NCI-H1048 (cell line): ENCODE data around the gene GOLGA8Q.
"Not testable (repeated sequence)": the region's sequence is repeated elsewhere in the genome, so short reads cannot be mapped to it uniquely, and the experiment has no call there.

Source experiments
- DNase-seq: peaks from one replicate; lab custom pipeline; 2025; lab: John Stamatoyannopoulos, UW

GOLGA8Q gene

GRCh38 chr15:30551750-30552149 lies at the start of gene GOLGA8Q:
GOLGA8Q (plus strand) TSS chr15:30552050; CDS start chr15:30552078, 28 bp downstream.
- DNase-seq = not testable (repeated sequence)

- not testable (repeated sequence) for DNase-seq
Observed at GRCh38 chr15:30502904-30503781, 48.7 kb upstream of the GOLGA8Q start.

- DNase-seq = not testable (repeated sequence)
Observed at GRCh38 chr15:30504162-30504843, 47.5 kb upstream of the GOLGA8Q start.

- DNase-seq = not testable (repeated sequence)
Observed at GRCh38 chr15:30514545-30514944, 37.3 kb upstream of the GOLGA8Q start.

- not testable (repeated sequence) for DNase-seq
Observed at GRCh38 chr15:30523453-30524243, 28.2 kb upstream of the GOLGA8Q start.

- DNase-seq = not testable (repeated sequence)
Observed at GRCh38 chr15:30525912-30526311, 25.9 kb upstream of the GOLGA8Q start.

- not testable (repeated sequence) for DNase-seq
Observed at GRCh38 chr15:30529049-30529448, 22.8 kb upstream of the GOLGA8Q start.

GRCh38 chr15:30566949-30567348 lies 15.1 kb downstream of the GOLGA8Q start:
- DNase-seq = not testable (repeated sequence)

- DNase-seq = not testable (repeated sequence)
Observed at GRCh38 chr15:30573012-30573491, 21.2 kb downstream of the GOLGA8Q start.

GRCh38 chr15:30579394-30579970 lies 27.6 kb downstream of the GOLGA8Q start:
- DNase-seq = not testable (repeated sequence)

GRCh38 chr15:30580716-30581115 lies 28.9 kb downstream of the GOLGA8Q start:
- DNase-seq = not testable (repeated sequence)

- DNase-seq = not testable (repeated sequence)
Observed at GRCh38 chr15:30598953-30599352, 47.1 kb downstream of the GOLGA8Q start.

- not testable (repeated sequence) for DNase-seq
Observed at GRCh38 chr15:30603796-30604195, 51.9 kb downstream of the GOLGA8Q start, which contains the start of gene GOLGA8H. GOLGA8H (plus strand) TSS chr15:30604028; CDS start chr15:30604126, 98 bp downstream.
